GM10266 (cell line): Measurements from ENCODE around the gene HTD2.
"Not testable (repeated sequence)": the region's sequence is repeated elsewhere in the genome, so short reads cannot be mapped to it uniquely, and the experiment has no call there.

Experiments used
- DNase-seq: peaks from one replicate; pipeline ENCODE4 v3.0.0; 2012; ENCODE audit errors: extremely low spot score
- CTCF ChIP-seq: IDR thresholded peaks from 2 replicates; pipeline ENCODE4 v1.5.1; 2012; ENCODE audit warnings: mild to moderate bottlenecking, low read depth; ENCODE audit not compliant: control insufficient read depth, insufficient read depth; ENCODE audit errors: missing control alignments

HTD2 gene

GRCh38 chr3:58305882-58306711 is at the start of gene HTD2, which contains the start of gene RPP14:
HTD2 (plus strand) TSS chr3:58306520; CDS start chr3:58317614, 11,094 bp downstream.
RPP14 (plus strand) TSS chr3:58306245; CDS start chr3:58310330, 4,085 bp downstream.
- peak; percentile 97 for TF ChIP-seq CTCF
- peak; percentile 93 for DNase-seq

- no peak for DNase-seq
- TF ChIP-seq CTCF, result no peak
These were observed 47.8 kb upstream of the HTD2 start for GRCh38 chr3:58258392-58259055.

- no peak for TF ChIP-seq CTCF
- no peak for DNase-seq
These were observed 46.0 kb upstream of the HTD2 start for GRCh38 chr3:58260261-58260731.

GRCh38 chr3:58260733-58261132 is 45.6 kb upstream of the HTD2 start:
- no peak for TF ChIP-seq CTCF
- DNase-seq, result no peak

- TF ChIP-seq CTCF, result no peak
- DNase-seq, result no peak
These were observed 44.2 kb upstream of the HTD2 start for GRCh38 chr3:58261954-58262666.

- TF ChIP-seq CTCF, result no peak
- no peak for DNase-seq
These were observed 39.7 kb upstream of the HTD2 start for GRCh38 chr3:58266577-58266976.

- DNase-seq, result not testable (repeated sequence)
These were observed 38.8 kb upstream of the HTD2 start for GRCh38 chr3:58267543-58267942.
